HepG2 (cell line): ENCODE results near the gene UTP15. TPM values are rescaled to one million over a fixed set of nuclear protein-coding genes. Genes with fewer than 3 reads are reported as not detected.
A peak's percentile ranks its signal among the peaks of the same experiment; 100 is the strongest.

Experiments
- GTF3A ChIP-seq: sonication (generic); formaldehyde crosslinking; conservative IDR thresholded peaks from 2 replicates; pipeline ENCODE4 v1.4.0; 2020; ENCODE audit warnings: mild to moderate bottlenecking, missing genetic modification reagents
- NRL ChIP-seq: sonication (generic); formaldehyde crosslinking; IDR thresholded peaks from 2 replicates; pipeline ENCODE4 v1.5.0; 2020; ENCODE audit warnings: missing genetic modification reagents, mild to moderate bottlenecking, moderate library complexity, borderline replicate concordance
- SRSF1 ChIP-seq: fragments of 200-400 bp; formaldehyde crosslinking; optimal IDR thresholded peaks from 2 replicates; pipeline ENCODE3; 2017; ENCODE audit warnings: mild to moderate bottlenecking, low read depth, low read length, moderate library complexity
- TAF15 ChIP-seq: fragments of 200-400 bp; formaldehyde crosslinking; IDR thresholded peaks from one replicate; pipeline ENCODE4 v1.6.1; 2018; ENCODE audit warnings: mild to moderate bottlenecking, low read depth, low read length; ENCODE audit not compliant: poor library complexity, severe bottlenecking
- ZFP41 ChIP-seq: sonication (generic); formaldehyde crosslinking; IDR thresholded peaks from 2 replicates; pipeline ENCODE4 v1.4.0; 2020; ENCODE audit warnings: mild to moderate bottlenecking, missing genetic modification reagents, borderline replicate concordance
- ZNF180 ChIP-seq: sonication (generic); formaldehyde crosslinking; IDR thresholded peaks from 2 replicates; pipeline ENCODE4 v1.4.0; 2020; ENCODE audit warnings: low read depth, missing genetic modification reagents, borderline replicate concordance
- ZNF260 ChIP-seq: sonication (generic); formaldehyde crosslinking; IDR thresholded peaks from 2 replicates; pipeline ENCODE4 v1.4.0; 2020; ENCODE audit warnings: missing genetic modification reagents, low read depth, mild to moderate bottlenecking, borderline replicate concordance
- ZNF556 ChIP-seq: sonication (generic); formaldehyde crosslinking; IDR thresholded peaks from 2 replicates; pipeline ENCODE4 v1.4.0; 2020; ENCODE audit warnings: mild to moderate bottlenecking, missing genetic modification reagents, borderline replicate concordance
- ZNF558 ChIP-seq: sonication (generic); formaldehyde crosslinking; IDR thresholded peaks from 2 replicates; pipeline ENCODE4 v1.9.0; 2022; ENCODE audit warnings: mild to moderate bottlenecking, missing genetic modification reagents, borderline replicate concordance
- ZNF776 ChIP-seq: sonication (generic); formaldehyde crosslinking; IDR thresholded peaks from 2 replicates; pipeline ENCODE4 v1.4.0; 2020; ENCODE audit warnings: mild to moderate bottlenecking, missing genetic modification reagents
- polyA plus RNA-seq, 8 experiments: library from polyadenylated mRNA; depleted of rRNA in 3 of 8; stranded (reverse) in 7 of 8; unstranded in 1 of 8; fragments of >200 nt; fragmentation: Illumina TruSeq in 4 of 8; extraction: Trizol in 4 of 8; gene quantifications; 2 replicates each; pipeline versions ENCODE4 v1.2.1 to v1.2.3, GENCODE V29; 2011 to 2016; ENCODE audit warnings: low read depth in 4 of 8, missing spikeins in 1 of 8, mixed read lengths in 1 of 8; ENCODE audit not compliant: insufficient read depth in 1 of 8
- total RNA-seq, 5 experiments: library from RNA; depleted of rRNA; stranded (reverse); fragments of >200 nt; fragmentation: Illumina TruSeq; extraction: Trizol; gene quantifications; 2 replicates each; pipeline ENCODE4 v1.2.3, GENCODE V29; 2016; ENCODE audit warnings: low read depth in 1 of 5
- TF ChIP-seq, protein P1 (sequence below): sonication (generic); IDR thresholded peaks from 2 replicates; pipeline ENCODE4 v1.6.1; 2016; ENCODE audit warnings: low read depth, borderline replicate concordance
- TF ChIP-seq, protein P2 (sequence below): sonication (generic); formaldehyde crosslinking; IDR thresholded peaks from 2 replicates; pipeline ENCODE4 v1.4.0; 2020; ENCODE audit warnings: missing genetic modification reagents
- TF ChIP-seq, protein P3 (sequence below): sonication (generic); formaldehyde crosslinking; IDR thresholded peaks from 2 replicates; pipeline ENCODE4 v1.8.0; 2022; ENCODE audit warnings: missing genetic modification reagents, mild to moderate bottlenecking, moderate library complexity, borderline replicate concordance
- TF ChIP-seq, protein P4 (sequence below): sonication (generic); formaldehyde crosslinking; IDR thresholded peaks from 2 replicates; pipeline ENCODE4 v1.4.0; 2020; ENCODE audit warnings: missing genetic modification reagents
- TF ChIP-seq, protein P5 (sequence below): sonication (generic); formaldehyde crosslinking; IDR thresholded peaks from 2 replicates; pipeline ENCODE4 v1.8.1; 2023; ENCODE audit warnings: missing genetic modification reagents, mild to moderate bottlenecking, borderline replicate concordance
- TF ChIP-seq, protein P6 (sequence below): sonication (generic); formaldehyde crosslinking; IDR thresholded peaks from 2 replicates; pipeline ENCODE4 v1.4.0; 2020; ENCODE audit warnings: missing genetic modification reagents, borderline replicate concordance

Gene UTP15
- total and polyA plus RNA-seq, 2 of the 13 experiments (the other 11 are each of a cell fraction or from before 2014, with no cell fraction given), result 7.3 to 35.8 TPM

DNA sequence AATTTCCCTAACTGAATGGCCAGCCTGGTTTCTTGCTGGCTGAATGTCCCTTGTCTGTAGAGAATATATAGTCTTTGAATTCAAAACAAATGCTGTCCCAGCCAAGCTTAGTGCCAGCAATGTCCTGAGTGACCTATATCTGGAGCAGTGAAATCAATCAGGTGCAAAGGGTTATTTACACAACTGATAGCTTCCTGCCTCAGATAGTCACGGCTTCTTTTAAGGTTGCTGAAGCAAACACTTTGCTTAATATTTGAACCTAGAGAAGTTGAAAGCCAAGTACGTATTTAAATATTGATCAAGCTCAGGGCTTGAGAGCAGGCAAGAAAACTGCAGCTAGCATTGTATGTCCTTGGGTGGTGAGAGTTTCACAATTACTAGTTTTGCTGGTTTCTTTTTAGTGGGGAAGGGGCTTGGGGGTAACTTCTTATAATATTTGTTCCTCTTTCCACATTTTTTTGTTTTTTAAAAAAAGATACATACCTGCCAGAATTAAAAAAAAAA, 58.4 kb downstream of the UTP15 start (continued):
- TF ChIP-seq, protein P1, sequence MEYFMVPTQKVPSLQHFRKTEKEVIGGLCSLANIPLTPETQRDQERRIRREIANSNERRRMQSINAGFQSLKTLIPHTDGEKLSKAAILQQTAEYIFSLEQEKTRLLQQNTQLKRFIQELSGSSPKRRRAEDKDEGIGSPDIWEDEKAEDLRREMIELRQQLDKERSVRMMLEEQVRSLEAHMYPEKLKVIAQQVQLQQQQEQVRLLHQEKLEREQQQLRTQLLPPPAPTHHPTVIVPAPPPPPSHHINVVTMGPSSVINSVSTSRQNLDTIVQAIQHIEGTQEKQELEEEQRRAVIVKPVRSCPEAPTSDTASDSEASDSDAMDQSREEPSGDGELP, result peak; percentile 85
- TF ChIP-seq, protein P2, sequence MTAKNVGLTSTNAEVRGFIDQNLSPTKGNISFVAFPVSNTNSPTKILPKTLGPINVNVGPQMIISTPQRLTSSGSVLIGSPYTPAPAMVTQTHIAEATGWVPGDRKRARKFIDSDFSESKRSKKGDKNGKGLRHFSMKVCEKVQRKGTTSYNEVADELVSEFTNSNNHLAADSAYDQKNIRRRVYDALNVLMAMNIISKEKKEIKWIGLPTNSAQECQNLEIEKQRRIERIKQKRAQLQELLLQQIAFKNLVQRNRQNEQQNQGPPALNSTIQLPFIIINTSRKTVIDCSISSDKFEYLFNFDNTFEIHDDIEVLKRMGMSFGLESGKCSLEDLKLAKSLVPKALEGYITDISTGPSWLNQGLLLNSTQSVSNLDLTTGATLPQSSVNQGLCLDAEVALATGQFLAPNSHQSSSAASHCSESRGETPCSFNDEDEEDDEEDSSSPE (CRISPR knock-in tag), result peak; percentile 45; the same call in 1 of the 2 replicates
- TF ChIP-seq ZNF558 (CRISPR knock-in tag) (no peak), ZNF180 (no peak), ZNF260 (no peak), NRL (CRISPR knock-in tag) (no peak), TAF15 (no peak), ZNF776 (CRISPR knock-in tag) (peak; percentile 30; the same call in 1 of the 2 replicates), ZNF556 (CRISPR knock-in tag) (peak; percentile 70; the same call in 1 of the 2 replicates), SRSF1 (no peak), ZFP41 (no peak), GTF3A (no peak)
- TF ChIP-seq, protein P3, sequence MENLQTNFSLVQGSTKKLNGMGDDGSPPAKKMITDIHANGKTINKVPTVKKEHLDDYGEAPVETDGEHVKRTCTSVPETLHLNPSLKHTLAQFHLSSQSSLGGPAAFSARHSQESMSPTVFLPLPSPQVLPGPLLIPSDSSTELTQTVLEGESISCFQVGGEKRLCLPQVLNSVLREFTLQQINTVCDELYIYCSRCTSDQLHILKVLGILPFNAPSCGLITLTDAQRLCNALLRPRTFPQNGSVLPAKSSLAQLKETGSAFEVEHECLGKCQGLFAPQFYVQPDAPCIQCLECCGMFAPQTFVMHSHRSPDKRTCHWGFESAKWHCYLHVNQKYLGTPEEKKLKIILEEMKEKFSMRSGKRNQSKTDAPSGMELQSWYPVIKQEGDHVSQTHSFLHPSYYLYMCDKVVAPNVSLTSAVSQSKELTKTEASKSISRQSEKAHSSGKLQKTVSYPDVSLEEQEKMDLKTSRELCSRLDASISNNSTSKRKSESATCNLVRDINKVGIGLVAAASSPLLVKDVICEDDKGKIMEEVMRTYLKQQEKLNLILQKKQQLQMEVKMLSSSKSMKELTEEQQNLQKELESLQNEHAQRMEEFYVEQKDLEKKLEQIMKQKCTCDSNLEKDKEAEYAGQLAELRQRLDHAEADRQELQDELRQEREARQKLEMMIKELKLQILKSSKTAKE (CRISPR knock-in tag), result peak; percentile 96
- TF ChIP-seq, protein P4, sequence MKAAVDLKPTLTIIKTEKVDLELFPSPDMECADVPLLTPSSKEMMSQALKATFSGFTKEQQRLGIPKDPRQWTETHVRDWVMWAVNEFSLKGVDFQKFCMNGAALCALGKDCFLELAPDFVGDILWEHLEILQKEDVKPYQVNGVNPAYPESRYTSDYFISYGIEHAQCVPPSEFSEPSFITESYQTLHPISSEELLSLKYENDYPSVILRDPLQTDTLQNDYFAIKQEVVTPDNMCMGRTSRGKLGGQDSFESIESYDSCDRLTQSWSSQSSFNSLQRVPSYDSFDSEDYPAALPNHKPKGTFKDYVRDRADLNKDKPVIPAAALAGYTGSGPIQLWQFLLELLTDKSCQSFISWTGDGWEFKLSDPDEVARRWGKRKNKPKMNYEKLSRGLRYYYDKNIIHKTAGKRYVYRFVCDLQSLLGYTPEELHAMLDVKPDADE (CRISPR knock-in tag), result no peak
- TF ChIP-seq, protein P5, sequence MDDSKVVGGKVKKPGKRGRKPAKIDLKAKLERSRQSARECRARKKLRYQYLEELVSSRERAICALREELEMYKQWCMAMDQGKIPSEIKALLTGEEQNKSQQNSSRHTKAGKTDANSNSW, result no peak
- TF ChIP-seq, protein P6, sequence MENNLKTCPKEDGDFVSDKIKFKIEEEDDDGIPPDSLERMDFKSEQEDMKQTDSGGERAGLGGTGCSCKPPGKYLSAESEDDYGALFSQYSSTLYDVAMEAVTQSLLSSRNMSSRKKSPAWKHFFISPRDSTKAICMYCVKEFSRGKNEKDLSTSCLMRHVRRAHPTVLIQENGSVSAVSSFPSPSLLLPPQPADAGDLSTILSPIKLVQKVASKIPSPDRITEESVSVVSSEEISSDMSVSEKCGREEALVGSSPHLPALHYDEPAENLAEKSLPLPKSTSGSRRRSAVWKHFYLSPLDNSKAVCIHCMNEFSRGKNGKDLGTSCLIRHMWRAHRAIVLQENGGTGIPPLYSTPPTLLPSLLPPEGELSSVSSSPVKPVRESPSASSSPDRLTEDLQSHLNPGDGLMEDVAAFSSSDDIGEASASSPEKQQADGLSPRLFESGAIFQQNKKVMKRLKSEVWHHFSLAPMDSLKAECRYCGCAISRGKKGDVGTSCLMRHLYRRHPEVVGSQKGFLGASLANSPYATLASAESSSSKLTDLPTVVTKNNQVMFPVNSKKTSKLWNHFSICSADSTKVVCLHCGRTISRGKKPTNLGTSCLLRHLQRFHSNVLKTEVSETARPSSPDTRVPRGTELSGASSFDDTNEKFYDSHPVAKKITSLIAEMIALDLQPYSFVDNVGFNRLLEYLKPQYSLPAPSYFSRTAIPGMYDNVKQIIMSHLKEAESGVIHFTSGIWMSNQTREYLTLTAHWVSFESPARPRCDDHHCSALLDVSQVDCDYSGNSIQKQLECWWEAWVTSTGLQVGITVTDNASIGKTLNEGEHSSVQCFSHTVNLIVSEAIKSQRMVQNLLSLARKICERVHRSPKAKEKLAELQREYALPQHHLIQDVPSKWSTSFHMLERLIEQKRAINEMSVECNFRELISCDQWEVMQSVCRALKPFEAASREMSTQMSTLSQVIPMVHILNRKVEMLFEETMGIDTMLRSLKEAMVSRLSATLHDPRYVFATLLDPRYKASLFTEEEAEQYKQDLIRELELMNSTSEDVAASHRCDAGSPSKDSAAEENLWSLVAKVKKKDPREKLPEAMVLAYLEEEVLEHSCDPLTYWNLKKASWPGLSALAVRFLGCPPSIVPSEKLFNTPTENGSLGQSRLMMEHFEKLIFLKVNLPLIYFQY (CRISPR knock-in tag), result 0 out of 2 replicates have a peak, but pooled peaks have one; percentile 24
